Mesodermal cell (in vitro differentiated cells): Measurements from ENCODE around the gene ATP6V0A1.

Source experiments
- H3K27ac ChIP-seq: 2 replicates; pipeline ENCODE4 v1.7.0; 2013; ENCODE audit warnings: mild to moderate bottlenecking, low read depth, low read length, moderate library complexity; ENCODE audit not compliant: severe bottlenecking
- H3K36me3 ChIP-seq: 2 replicates; pipeline ENCODE4 v1.7.1; 2013; ENCODE audit warnings: mild to moderate bottlenecking, low read length, moderate library complexity; ENCODE audit not compliant: control insufficient read depth, insufficient read depth
- H3K4me1 ChIP-seq: one replicate; pipeline ENCODE4 v1.7.1; 2013; ENCODE audit warnings: mild to moderate bottlenecking, low read length; ENCODE audit not compliant: insufficient read depth, control insufficient read depth, poor library complexity, severe bottlenecking
- H3K4me3 ChIP-seq: 2 replicates; pipeline ENCODE4 v1.7.0; 2013; ENCODE audit warnings: low read length, control low read depth, mild to moderate bottlenecking; ENCODE audit not compliant: insufficient read depth, poor library complexity, severe bottlenecking; ENCODE audit errors: extremely low read depth
- H3K9me3 ChIP-seq: 2 replicates; pipeline ENCODE4 v1.7.1; 2013; ENCODE audit warnings: mild to moderate bottlenecking, low read length, moderate library complexity; ENCODE audit not compliant: control insufficient read depth
- WGBS, 2 experiments: methylation state at CpG; one replicate each; pipeline ENCODE4 v1.1.5; 2013; ENCODE audit warnings: missing lambda C conversion rate in 2 of 2; ENCODE audit not compliant: insufficient coverage in 2 of 2; 5-methylcytosine and 5-hydroxymethylcytosine counted together

ATP6V0A1 gene

DNA sequence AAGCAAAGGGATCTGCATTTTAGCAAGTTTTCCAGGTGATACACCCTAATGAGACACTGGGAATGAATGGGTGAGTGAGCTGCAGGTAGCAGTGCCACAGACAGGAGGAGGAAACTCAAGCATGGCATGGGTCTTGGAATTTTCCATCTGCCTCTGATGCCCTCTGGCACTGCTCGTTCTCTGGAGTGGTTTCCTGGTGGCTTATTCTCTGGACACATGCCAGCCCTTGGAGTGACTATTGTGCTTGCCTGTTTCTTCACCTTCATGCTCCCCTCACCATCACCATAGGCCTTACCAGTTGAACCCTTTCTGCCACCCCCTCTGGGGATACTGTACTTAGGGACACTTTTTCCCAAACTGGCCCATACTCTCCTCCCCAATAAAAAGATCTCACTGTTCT is 104.9 kb downstream of the ATP6V0A1 start:
- WGBS, 2 experiments: 86 to 100% methylated on average over 1 of the region's 1 CpG
- H3K27ac ChIP-seq: no peak overlapping the region
- H3K4me3 ChIP-seq: peak overlapping the region; percentile 87

DNA sequence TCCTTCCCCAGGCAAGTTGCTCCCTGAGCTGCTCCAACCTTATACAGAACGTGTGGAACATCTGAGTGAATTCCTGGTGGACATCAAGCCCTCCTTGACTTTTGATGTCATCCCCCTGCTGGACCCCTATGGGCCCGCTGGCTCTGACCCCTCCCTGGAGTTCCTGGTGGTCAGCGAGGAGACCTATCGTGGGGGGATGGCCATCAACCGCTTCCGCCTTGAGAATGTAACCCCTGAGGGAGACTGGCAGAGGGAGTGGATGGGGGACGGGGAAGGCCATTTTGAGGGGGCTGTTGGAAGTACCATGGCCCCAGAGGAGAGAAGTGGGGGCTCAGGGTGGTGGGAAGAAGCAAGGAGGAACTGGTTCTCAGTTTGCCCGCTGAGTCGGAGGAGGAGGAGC is 105.3 kb downstream of the ATP6V0A1 start:
- H3K27ac ChIP-seq: no peak overlapping the region
- no peak overlapping the region for H3K4me3 ChIP-seq
- H3K4me1 ChIP-seq: peaks cover 19% of the 10 kb centered on the region
- no peaks in the 10 kb centered on the region for H3K9me3 ChIP-seq
- peaks cover 41% of the 10 kb centered on the region for H3K36me3 ChIP-seq
- 88 to 98% methylated on average over 5 to 7 of the region's 9 CpGs for whole genome bisulfite sequencing, 2 experiments

More for the DNA sequence above, 104.9 kb downstream of the ATP6V0A1 start:
- Histone ChIP-seq H3K4me1 (peaks cover 19% of the 10 kb centered on the region), H3K36me3 (peaks cover 37% of the 10 kb centered on the region), H3K9me3 (no peaks in the 10 kb centered on the region)

DNA sequence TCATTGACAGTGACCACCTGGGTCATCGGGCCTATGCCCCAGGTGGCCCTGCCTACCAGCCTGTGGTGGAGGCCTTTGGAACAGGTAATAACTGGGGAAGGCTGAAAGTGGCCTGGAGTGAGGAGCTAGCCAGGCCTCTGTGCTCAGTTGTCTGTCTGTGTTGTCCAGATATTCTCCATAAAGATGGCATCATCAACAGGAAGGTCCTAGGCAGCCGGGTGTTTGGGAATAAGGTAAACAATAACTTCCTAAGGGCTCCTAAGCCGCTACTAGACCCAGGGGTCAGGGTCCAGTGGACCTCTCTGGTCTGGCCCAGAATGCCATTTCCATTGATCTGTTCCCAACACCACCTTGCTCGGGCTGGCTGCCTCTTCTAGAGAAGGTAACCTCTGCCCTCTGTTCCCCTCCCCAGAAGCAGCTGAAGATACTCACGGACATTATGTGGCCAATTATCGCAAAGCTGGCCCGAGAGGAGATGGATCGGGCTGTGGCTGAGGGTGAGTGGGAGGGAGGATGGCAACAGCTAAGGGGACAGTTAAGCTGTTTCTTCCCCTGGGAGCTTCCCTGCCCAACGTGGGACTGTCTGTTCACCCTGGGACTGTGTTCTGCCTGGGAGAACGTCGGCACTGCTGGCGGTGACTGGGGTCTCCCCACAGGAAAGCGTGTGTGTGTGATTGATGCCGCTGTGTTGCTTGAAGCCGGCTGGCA is 106.3 kb downstream of the ATP6V0A1 start:
- WGBS, 2 experiments: 96 to 99% methylated on average over 9 to 14 of the region's 15 CpGs
- H3K36me3 ChIP-seq: peaks cover 51% of the 10 kb centered on the region
- no peaks in the 10 kb centered on the region for H3K9me3 ChIP-seq
- H3K4me3 ChIP-seq: no peak overlapping the region
- H3K27ac ChIP-seq: no peak overlapping the region
- H3K4me1 ChIP-seq: peaks cover 19% of the 10 kb centered on the region

DNA sequence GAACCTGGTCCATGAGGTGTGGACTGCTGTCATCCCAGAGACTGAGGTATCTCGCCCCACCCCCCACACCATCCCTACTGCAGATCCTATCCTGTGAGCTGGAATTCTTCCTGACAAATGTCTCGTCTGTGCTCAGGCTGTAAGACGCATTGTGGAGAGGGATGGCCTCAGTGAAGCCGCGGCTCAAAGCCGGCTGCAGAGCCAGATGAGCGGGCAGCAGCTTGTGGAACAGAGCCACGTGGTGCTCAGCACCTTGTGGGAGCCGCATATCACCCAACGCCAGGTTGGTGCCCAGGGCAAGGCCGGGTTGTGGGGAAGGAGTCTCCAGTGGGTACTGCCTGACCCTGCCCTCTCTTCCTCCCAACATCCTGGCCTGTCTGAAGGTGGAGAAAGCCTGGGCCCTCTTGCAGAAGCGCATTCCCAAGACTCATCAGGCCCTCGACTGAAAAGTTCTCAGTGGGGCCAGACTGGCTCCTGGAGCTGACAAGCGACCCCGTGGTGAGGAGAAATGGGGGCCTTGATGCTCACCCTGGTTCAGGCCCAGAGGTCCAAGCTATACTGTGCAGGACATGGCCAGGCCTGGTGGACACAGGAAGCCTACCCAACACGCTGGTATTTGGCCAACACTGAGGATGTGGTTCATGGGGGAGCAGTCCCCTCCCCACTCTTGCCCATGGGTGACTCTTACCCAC is 107.0 kb downstream of the ATP6V0A1 start:
- peaks cover 19% of the 10 kb centered on the region for H3K4me1 ChIP-seq
- no peak overlapping the region for H3K27ac ChIP-seq
- 91 to 98% methylated on average over 12 of the region's 16 CpGs for WGBS, 2 experiments
- no peak overlapping the region for H3K4me3 ChIP-seq
- no peaks in the 10 kb centered on the region for H3K9me3 ChIP-seq
- peaks cover 58% of the 10 kb centered on the region for H3K36me3 ChIP-seq

DNA sequence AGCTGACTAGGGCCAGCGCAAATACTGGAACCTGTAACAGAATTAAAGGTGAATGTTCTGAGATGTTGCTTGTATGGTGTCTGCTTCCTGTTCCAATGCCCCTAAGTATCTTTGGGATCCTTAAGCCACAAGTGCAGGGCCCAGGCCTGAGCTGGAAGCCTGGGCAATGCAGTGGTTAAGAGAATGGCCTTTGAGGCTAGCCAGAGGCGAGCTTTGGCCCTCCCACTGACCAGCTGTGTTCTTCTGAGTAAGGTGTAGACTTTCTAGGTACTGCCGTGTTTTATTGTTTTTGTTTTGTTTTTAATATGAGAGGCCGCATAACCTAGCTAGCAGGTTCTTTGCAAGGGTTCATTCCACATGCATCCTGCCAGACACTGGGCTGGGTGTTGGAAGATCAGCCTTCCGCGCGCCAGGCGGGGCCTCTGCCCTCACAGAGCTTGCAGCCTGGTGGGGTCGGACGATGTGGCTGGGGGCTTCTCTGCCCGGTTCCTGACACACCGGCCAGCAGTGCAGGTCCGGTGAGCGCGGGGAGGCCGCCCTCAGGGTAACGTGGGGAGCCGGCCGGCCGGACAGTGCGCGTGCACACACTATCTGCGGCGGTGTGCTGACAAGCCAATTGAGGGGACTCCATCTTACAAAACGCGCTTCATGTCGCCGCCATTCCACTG is 107.7 kb downstream of the ATP6V0A1 start:
- WGBS, 2 experiments: 56 to 67% methylated on average over 19 to 27 of the region's 28 CpGs
- H3K4me1 ChIP-seq: peaks cover 19% of the 10 kb centered on the region
- H3K27ac ChIP-seq: peak overlapping the region; percentile 69
- H3K4me3 ChIP-seq: peak overlapping the region; percentile 83
- H3K9me3 ChIP-seq: no peaks in the 10 kb centered on the region
- peaks cover 64% of the 10 kb centered on the region for H3K36me3 ChIP-seq

DNA sequence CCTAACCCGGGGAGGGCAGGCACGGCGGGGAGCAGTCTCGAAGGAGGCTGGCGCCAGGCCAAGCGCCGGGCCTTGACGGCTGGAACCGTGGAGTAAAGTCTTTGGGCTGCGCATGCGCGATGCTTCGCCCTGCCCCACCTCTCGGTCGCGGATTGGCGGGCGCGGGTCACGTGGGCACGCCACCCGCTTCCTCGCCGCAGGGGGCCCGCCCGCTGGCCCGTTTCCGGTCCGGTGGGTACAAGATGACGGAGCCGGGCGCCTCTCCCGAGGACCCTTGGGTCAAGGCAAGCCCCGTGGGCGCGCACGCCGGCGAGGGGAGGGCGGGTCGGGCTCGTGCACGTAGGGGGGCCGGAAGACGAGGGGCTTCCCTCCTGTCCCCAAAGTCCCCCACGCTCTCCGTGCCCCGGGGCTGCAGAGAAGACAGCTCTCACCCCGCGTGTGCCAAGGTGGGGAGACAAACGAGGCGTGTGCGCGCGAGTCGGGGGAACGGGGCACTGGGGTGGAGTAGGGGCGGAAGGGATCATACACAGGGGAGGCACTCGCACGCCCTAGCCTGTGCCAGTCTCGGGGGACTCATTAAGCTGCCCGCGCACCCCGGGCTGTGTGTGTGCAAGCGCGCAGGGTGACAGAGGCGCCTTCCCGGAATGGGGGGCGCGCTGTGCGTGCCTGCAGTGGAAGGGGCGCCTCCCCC is 108.3 kb downstream of the ATP6V0A1 start, which contains the start of gene MLX:
MLX (plus strand) TSS at position 218 of the 691 bp plus-strand sequence; CDS start at position 243, 25 bp downstream.
- Histone ChIP-seq H3K27ac (peak within 1 kb of the TSS; percentile 69), H3K4me1 (peaks cover 21% of the 10 kb centered on the region), H3K36me3 (peaks cover 71% of the 10 kb centered on the region), H3K9me3 (no peaks in the 10 kb centered on the region), H3K4me3 (peak within 1 kb of the TSS; percentile 83)
- WGBS, 2 experiments: 1 to 2% methylated on average over 40 to 60 of the region's 72 CpGs

DNA sequence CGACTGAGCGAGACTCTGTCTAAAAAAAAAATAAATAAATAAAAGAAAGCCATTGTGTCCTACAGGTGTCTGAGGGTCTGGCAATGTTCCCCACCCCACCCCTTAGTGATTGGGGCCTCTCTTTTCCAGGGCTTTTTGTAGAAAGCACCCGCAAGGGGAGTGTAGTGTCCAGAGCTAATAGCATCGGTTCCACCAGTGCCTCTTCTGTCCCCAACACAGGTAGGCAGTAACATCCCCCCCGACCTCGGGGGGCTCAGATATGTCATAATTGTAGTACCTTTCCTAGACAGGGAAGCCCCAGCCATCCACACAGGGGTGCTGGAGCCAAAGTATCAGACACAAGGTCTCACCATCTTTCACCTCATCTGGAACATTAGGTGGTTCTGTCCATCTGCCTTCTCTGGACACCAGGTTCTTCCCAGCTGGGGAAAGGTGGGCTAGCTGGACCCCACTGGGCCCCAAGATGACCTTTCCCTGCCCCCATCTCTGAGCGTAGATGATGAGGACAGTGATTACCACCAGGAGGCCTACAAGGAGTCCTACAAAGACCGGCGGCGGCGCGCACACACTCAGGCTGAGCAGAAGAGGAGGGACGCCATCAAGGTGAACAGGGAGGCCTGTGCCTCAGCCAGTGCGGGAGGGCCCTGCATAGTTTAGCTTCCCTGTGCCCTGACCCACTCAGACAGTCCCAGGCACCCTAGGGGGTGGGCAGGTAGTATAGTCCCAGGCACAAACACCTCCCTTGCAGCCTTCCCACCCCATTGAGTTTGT is 109.8 kb downstream of the ATP6V0A1 start:
- peaks cover 83% of the 10 kb centered on the region for H3K36me3 ChIP-seq
- no peak overlapping the region for H3K27ac ChIP-seq
- H3K4me1 ChIP-seq: peaks cover 15% of the 10 kb centered on the region
- H3K4me3 ChIP-seq: no peak overlapping the region
- no peaks in the 10 kb centered on the region for H3K9me3 ChIP-seq
- whole genome bisulfite sequencing, 2 experiments: 88 to 89% methylated on average over 10 to 12 of the region's 14 CpGs

DNA sequence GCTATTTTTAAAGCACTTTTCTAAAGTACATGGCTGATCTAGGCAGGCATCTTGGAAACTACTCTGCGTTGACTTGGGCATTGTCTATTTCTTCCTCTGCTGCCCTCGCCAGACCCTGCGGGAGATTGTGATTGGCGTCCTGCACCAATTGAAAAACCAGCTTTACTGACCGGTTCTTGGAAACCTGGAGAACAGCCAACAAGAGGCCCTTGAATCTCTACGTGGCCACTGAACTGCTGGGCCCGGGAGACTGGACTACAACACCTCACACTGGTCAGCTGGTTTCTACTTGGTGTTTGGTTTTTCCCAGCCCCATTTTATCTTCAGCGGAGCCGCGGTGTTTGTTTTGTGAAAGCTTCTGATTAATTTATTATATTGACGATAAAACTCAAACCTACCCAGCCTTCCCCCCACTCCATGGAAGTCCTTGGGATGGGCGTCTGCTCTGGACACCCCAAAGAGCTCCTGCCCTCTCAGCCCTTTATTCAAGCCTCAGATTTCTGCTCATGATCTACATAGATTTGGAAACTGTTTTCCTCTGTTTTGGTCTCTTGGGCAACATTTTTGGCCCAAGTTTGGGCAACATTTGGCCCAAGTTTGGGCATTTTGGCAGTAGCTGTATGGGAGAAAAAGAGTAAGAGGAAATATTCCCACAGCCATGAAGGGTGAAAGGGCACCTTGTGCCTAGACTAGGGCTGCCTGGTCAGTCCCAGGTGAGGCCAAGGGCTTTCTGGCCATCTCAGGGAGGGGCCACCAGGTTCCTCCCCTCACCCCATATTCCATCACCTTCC is 113.0 kb downstream of the ATP6V0A1 start:
- WGBS, 2 experiments: 93 to 97% methylated on average over 8 of the region's 12 CpGs
- Histone ChIP-seq H3K4me3 (no peak overlapping the region), H3K36me3 (peaks cover 81% of the 10 kb centered on the region), H3K4me1 (peaks cover 12% of the 10 kb centered on the region), H3K9me3 (no peaks in the 10 kb centered on the region), H3K27ac (peak overlapping the region; percentile 47)
